K562 (cell line): ENCODE results near the gene MED16. TPM values are rescaled to one million over a fixed set of nuclear protein-coding genes. Genes with fewer than 3 reads are reported as not detected.

ENCODE experiments used
- BACH1 ChIP-seq: fragments of 200-800 bp; sonication (Bioruptor generic); IDR thresholded peaks from 2 replicates; pipeline ENCODE4 v1.6.1; 2016; ENCODE audit warnings: missing genetic modification characterization, missing compliant biosample characterization
- CAMTA2 ChIP-seq: fragments of 250-450 bp; sonication (Bioruptor Pico); conservative IDR thresholded peaks from 2 replicates; pipeline ENCODE4 v1.5.1; 2022
- CBX1 ChIP-seq: sonication (generic); IDR thresholded peaks from 2 replicates; pipeline ENCODE4 v1.6.1; 2016; ENCODE audit warnings: antibody characterized with exemption, low read depth, mild to moderate bottlenecking
- CREM ChIP-seq: IDR thresholded peaks from 2 replicates; pipeline ENCODE4 v1.6.1; 2014; ENCODE audit warnings: antibody characterized with exemption, low read depth
- CSDE1 ChIP-seq, 2 experiments: fragments of 450-650 bp; IDR thresholded peaks; 2 replicates each; pipeline ENCODE4 v1.6.1; 2016; ENCODE audit warnings: mild to moderate bottlenecking in 1 of 2
- ETS2 ChIP-seq: IDR thresholded peaks from 2 replicates; pipeline ENCODE4 v1.6.1; 2016; ENCODE audit warnings: borderline replicate concordance, missing genetic modification characterization, mild to moderate bottlenecking, moderate library complexity, missing compliant biosample characterization; ENCODE audit not compliant: poor library complexity, severe bottlenecking
- GATAD2B ChIP-seq: fragments of 450-650 bp; IDR thresholded peaks from 2 replicates; pipeline ENCODE4 v1.6.1; 2017; ENCODE audit warnings: mild to moderate bottlenecking, borderline replicate concordance
- HNRNPH1 ChIP-seq: fragments of 200-400 bp; formaldehyde crosslinking; optimal IDR thresholded peaks from 2 replicates; pipeline ENCODE3; 2017; ENCODE audit warnings: low read depth, mild to moderate bottlenecking, low read length, moderate library complexity
- IRF1 ChIP-seq: sonication (generic); formaldehyde crosslinking; IDR thresholded peaks from 2 replicates; pipeline ENCODE4 v1.8.0; 2022; ENCODE audit warnings: missing genetic modification reagents, mild to moderate bottlenecking, borderline replicate concordance
- KDM1A ChIP-seq, 2 experiments: fragments of 450-650 bp; IDR thresholded peaks; 2 replicates each; pipeline ENCODE4 v1.6.1; 2016; ENCODE audit warnings: mild to moderate bottlenecking in 2 of 2
- KDM5B ChIP-seq: fragments of 200-600 bp; sonication (generic); IDR thresholded peaks from 2 replicates; pipeline ENCODE4 v1.6.1; 2012; ENCODE audit warnings: low read depth, mild to moderate bottlenecking, moderate library complexity, low read length, control low read depth, inconsistent platforms; ENCODE audit not compliant: insufficient replicate concordance
- NCOA2 ChIP-seq, 2 experiments: fragments of 450-650 bp; IDR thresholded peaks; 2 replicates each; pipeline ENCODE4 v1.6.1; 2018; ENCODE audit warnings: mild to moderate bottlenecking in 2 of 2, moderate library complexity in 1 of 2; ENCODE audit not compliant: partially characterized antibody in 2 of 2
- NCOA4 ChIP-seq: fragments of 450-650 bp; IDR thresholded peaks from 2 replicates; pipeline ENCODE4 v1.6.1; 2018; ENCODE audit warnings: mild to moderate bottlenecking; ENCODE audit not compliant: partially characterized antibody
- NEUROD1 ChIP-seq: fragments of 150-350 bp; IDR thresholded peaks from 2 replicates; pipeline ENCODE4 v1.6.1; 2014; ENCODE audit warnings: borderline replicate concordance, low read length, low read depth; ENCODE audit not compliant: partially characterized antibody
- NR0B1 ChIP-seq: fragments of 450-650 bp; IDR thresholded peaks from one replicate; pipeline ENCODE4 v1.6.1; 2018; ENCODE audit warnings: mild to moderate bottlenecking, moderate library complexity; ENCODE audit not compliant: partially characterized antibody
- RCOR1 ChIP-seq, 2 experiments: IDR thresholded peaks; 2 replicates each; pipeline ENCODE4 v1.6.1; 2012; ENCODE audit warnings: low read depth in 2 of 2, low read length in 2 of 2, borderline replicate concordance in 1 of 2, improper control_type of control experiment in 1 of 2
- RFX5 ChIP-seq: IDR thresholded peaks from 2 replicates; pipeline ENCODE4 v1.6.1; 2011; ENCODE audit warnings: low read depth, mild to moderate bottlenecking, improper control_type of control experiment, low read length
- RFX7 ChIP-seq: fragments of 250-450 bp; sonication (Bioruptor Pico); IDR thresholded peaks from 2 replicates; pipeline ENCODE4 v1.5.1; 2021; ENCODE audit warnings: mild to moderate bottlenecking
- SETDB1 ChIP-seq: IDR thresholded peaks from one replicate; pipeline ENCODE4 v1.6.1; 2012; ENCODE audit warnings: low read length, control low read depth, inconsistent platforms
- SMAD2 ChIP-seq: fragments of 150-350 bp; IDR thresholded peaks from 2 replicates; pipeline ENCODE4 v1.6.1; 2014; ENCODE audit warnings: low read depth, mild to moderate bottlenecking, low read length
- TBL1XR1 ChIP-seq, 2 experiments: IDR thresholded peaks; 2 replicates each; pipeline ENCODE4 v1.6.1; 2012; ENCODE audit warnings: improper control_type of control experiment in 2 of 2, low read length in 2 of 2, mild to moderate bottlenecking in 1 of 2
- ZFPM2 ChIP-seq: fragments of 250-450 bp; sonication (Bioruptor Pico); IDR thresholded peaks from 2 replicates; pipeline ENCODE4 v1.5.1; 2022; ENCODE audit warnings: mild to moderate bottlenecking
- ZNF57 ChIP-seq: fragments of 450-650 bp; formaldehyde crosslinking; IDR thresholded peaks from 2 replicates; pipeline ENCODE4 v1.4.0; 2020; ENCODE audit warnings: mild to moderate bottlenecking, moderate library complexity
- ZZZ3 ChIP-seq: fragments of 450-650 bp; IDR thresholded peaks from 2 replicates; pipeline ENCODE4 v1.6.1; 2016; ENCODE audit warnings: antibody characterized with exemption, mild to moderate bottlenecking, moderate library complexity
- polyA plus RNA-seq, 8 experiments: library from polyadenylated mRNA; depleted of rRNA in 4 of 8; stranded (reverse) in 5 of 8; unstranded in 3 of 8; fragments of >200 nt; fragmentation: Nextera tagmentation in 2 of 8; fragmentation: Illumina TruSeq in 1 of 8; extraction: Ambion mirVana in 2 of 8; extraction: Trizol in 1 of 8; gene quantifications; 2 replicates each; pipeline versions ENCODE4 v1.2.1 to v1.2.3, GENCODE V29; 2011 to 2014; ENCODE audit warnings: inconsistent platforms in 1 of 8, missing spikeins in 1 of 8
- total RNA-seq, 7 experiments: library from RNA; depleted of rRNA in 6 of 7; stranded (reverse); fragments of >200 nt in 6 of 7; fragmentation: Illumina TruSeq in 2 of 7; extraction: Trizol in 2 of 7; gene quantifications; 2 replicates each; pipeline versions ENCODE4 v1.2.1 to v1.2.3, GENCODE V29; 2011 to 2021; ENCODE audit warnings: low replicate concordance in 1 of 7
- TF ChIP-seq, protein P1 (sequence below): fragments of 250-450 bp; sonication (Bioruptor Pico); IDR thresholded peaks from 2 replicates; pipeline ENCODE4 v1.9.0; 2021; ENCODE audit warnings: mild to moderate bottlenecking
- TF ChIP-seq, protein P2 (sequence below): fragments of 250-450 bp; sonication (Bioruptor Pico); IDR thresholded peaks from 2 replicates; pipeline ENCODE4 v1.5.1; 2021; ENCODE audit warnings: mild to moderate bottlenecking

The MED16 gene
- total and polyA plus RNA-seq, 9 of the 15 experiments (the other 6 are each of a cell fraction or from before 2014, with no cell fraction given) = 0.89 to 59.9 (median 8.6) TPM

DNA sequence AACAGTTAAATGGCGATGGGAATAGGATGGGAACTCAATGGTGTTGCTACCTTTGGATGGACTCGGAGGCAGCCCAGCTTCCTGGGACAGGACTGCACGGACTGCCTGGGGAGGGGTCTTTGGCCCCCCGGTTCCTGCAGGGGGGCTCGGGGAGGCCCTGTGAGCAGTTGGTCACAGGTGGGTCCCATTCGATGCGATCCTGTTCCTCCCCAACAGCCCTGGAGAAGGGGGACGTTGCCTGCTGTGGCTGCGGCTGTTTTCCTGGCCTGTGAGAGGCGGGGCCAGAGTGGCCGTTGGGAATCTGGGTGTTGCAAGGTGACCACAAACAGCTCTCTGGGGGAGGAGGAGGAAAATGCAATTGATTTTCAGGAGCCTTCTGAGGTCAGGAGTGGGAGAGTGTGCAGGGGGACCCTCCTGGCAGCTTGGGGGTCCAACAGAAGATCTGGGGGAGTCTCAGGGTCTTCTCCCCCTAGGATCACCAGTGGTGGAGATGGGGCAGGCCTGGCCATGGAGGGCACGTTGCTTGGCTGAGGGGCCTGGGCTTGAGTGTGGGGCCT lies 69.3 kb downstream of the MED16 start (continued):
- TF ChIP-seq BACH1 (tag) (no peak), NEUROD1 (peak; percentile 28), CAMTA2 (CRISPR knock-in tag) (no peak; the same call in 1 of the 2 replicates), ETS2 (tag) (no peak), ZZZ3 (no peak), GATAD2B (no peak), NCOA4 (no peak), CREM (peak; percentile 55), NR0B1 (no peak), CSDE1 (IDR thresholded peaks at IDR 0.05) (0 out of 4 replicates have a peak, but pooled peaks of 1 of the 2 experiments have one; percentile 20), CBX1 (peak; percentile 85; the same call in 1 of the 2 replicates), RCOR1 (IDR thresholded peaks at IDR 0.05; ENCODE audit: borderline replicate concordance in 1 of 2, low read depth in 2 of 2, low read length in 2 of 2) (peak in 1 of 2 experiments; percentile 77; a peak in 1 of 4 replicates), NCOA2 (IDR thresholded peaks at IDR 0.05; ENCODE audit: partially characterized antibody in 2 of 2) (no peak), RFX7 (CRISPR knock-in tag) (no peak), RFX5 (no peak), KDM1A (IDR thresholded peaks at IDR 0.05) (peak in 1 of 2 experiments; percentile 61; a peak in 2 of 4 replicates), TBL1XR1 (IDR thresholded peaks at IDR 0.05; ENCODE audit: low read length in 2 of 2) (0 out of 4 replicates have a peak, but pooled peaks of 1 of the 2 experiments have one; percentile 17), IRF1 (CRISPR knock-in tag) (no peak), SMAD2 (no peak), KDM5B (peak; percentile 46), SETDB1 (no peak), ZFPM2 (CRISPR knock-in tag) (no peak), HNRNPH1 (no peak), ZNF57 (CRISPR knock-in tag) (no peak)
- TF ChIP-seq, protein P1, sequence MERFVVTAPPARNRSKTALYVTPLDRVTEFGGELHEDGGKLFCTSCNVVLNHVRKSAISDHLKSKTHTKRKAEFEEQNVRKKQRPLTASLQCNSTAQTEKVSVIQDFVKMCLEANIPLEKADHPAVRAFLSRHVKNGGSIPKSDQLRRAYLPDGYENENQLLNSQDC = no peak
- TF ChIP-seq, protein P2, sequence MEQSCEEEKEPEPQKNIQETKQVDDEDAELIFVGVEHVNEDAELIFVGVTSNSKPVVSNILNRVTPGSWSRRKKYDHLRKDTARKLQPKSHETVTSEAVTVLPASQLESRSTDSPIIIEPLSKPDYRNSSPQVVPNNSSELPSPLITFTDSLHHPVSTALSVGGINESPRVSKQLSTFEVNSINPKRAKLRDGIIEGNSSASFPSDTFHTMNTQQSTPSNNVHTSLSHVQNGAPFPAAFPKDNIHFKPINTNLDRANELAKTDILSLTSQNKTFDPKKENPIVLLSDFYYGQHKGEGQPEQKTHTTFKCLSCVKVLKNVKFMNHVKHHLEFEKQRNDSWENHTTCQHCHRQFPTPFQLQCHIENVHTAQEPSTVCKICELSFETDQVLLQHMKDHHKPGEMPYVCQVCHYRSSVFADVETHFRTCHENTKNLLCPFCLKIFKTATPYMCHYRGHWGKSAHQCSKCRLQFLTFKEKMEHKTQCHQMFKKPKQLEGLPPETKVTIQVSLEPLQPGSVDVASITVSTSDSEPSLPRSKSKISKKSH (CRISPR knock-in tag) = no peak
